BLaER1 treated with 17β-estradiol and CSF1 and Interleukin-3, amounts not matched to agents 10 nM and 100 nM (cell line): ENCODE results near the gene C5.

Experiments used
- H3K27ac ChIP-seq, 11 experiments: shearing (Covaris generic); formaldehyde crosslinking; 2 replicates each; pipeline ENCODE4 v1.8.1; 2022
- H3K27me3 ChIP-seq, 11 experiments: shearing (Covaris generic); formaldehyde crosslinking; 2 replicates each; pipeline ENCODE4 v1.8.1; 2022
- H3K36me3 ChIP-seq, 11 experiments: shearing (Covaris generic); formaldehyde crosslinking; 2 replicates each; pipeline ENCODE4 v1.8.1; 2022
- H3K4me1 ChIP-seq, 10 experiments: shearing (Covaris generic); formaldehyde crosslinking; 2 replicates each; pipeline ENCODE4 v1.8.1; 2022
- H3K4me2 ChIP-seq, 11 experiments: shearing (Covaris generic); formaldehyde crosslinking; 2 replicates each; pipeline ENCODE4 v1.8.1; 2022
- H3K4me3 ChIP-seq, 10 experiments: shearing (Covaris generic); formaldehyde crosslinking; 2 replicates each; pipeline ENCODE4 v1.8.1; 2022
- H3K9ac ChIP-seq, 11 experiments: shearing (Covaris generic); formaldehyde crosslinking; 2 replicates each; pipeline ENCODE4 v1.8.1; 2022
- H3K9me3 ChIP-seq, 11 experiments: shearing (Covaris generic); formaldehyde crosslinking; replicated peaks in 1 of 11; 2 replicates each; pipeline ENCODE4 v1.8.1; 2022
- H4K20me1 ChIP-seq, 11 experiments: shearing (Covaris generic); formaldehyde crosslinking; 2 replicates each; pipeline ENCODE4 v1.8.1; 2022
- Cebpa-rat ChIP-seq, 11 experiments: shearing (Covaris generic); IDR thresholded peaks; 2 replicates each; pipeline ENCODE4 v1.8.1; 2022

C5 gene

DNA sequence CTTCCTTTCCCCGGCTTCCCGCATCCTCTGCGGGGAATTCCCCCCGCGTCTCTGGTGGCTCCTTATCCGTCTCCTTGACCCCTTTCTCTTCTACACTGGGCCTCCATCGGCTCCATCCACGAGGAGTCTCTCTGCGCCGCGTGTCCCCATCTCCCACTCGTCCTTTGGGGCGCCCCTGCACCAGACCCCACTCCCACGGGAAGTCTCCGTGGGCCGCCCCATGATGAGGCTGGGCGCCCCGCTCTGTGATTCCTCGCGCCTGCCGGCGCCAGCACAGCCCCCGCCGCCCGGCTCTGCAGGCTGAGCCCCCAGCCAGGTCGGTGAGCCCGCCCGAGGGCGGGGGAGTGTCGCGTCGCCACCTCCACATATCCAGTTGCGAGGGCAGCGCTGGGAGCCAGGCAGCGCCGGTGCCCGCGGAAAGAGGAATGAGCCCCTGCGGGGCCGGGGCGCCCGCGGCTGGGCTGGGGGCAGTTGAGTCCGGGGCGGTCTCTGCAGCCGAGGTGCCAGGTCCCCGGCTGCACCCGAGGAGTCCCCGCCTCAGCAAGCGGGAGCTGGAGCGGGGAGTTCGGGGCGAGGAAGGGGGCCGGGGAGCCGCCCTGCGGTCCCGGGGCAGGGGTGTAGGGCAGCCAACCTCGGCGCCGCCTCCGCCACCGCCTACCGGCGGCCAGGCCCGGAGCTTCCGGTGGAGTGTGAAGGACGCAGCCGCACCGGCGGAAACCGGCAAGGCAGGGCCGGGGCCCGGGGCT is 121.4 kb downstream of the C5 start:
- H3K27me3 ChIP-seq: no peaks in the 10 kb centered on the region
- H3K4me1 ChIP-seq: peaks cover 84 to 93% (median 89%) of the 10 kb centered on the region in 10 experiments
- 0 out of 22 replicates have a peak, but pooled peaks cover 0 to 3% (median 0%) of the 10 kb centered on the region in 11 experiments for H3K9me3 ChIP-seq
- H4K20me1 ChIP-seq: no peaks in the 10 kb centered on the region
- H3K9ac ChIP-seq: peak overlapping the region; percentile 77 to 86 (median 84)
- no peak for TF ChIP-seq Cebpa-rat (IDR thresholded peaks at IDR 0.05)
- peak overlapping the region; percentile 74 to 94 (median 92) for H3K27ac ChIP-seq
- peak overlapping the region; percentile 62 to 78 (median 68) for H3K4me3 ChIP-seq
- H3K36me3 ChIP-seq: no peaks in the 10 kb centered on the region
- H3K4me2 ChIP-seq: peak overlapping the region; percentile 84 to 99 (median 96)

DNA sequence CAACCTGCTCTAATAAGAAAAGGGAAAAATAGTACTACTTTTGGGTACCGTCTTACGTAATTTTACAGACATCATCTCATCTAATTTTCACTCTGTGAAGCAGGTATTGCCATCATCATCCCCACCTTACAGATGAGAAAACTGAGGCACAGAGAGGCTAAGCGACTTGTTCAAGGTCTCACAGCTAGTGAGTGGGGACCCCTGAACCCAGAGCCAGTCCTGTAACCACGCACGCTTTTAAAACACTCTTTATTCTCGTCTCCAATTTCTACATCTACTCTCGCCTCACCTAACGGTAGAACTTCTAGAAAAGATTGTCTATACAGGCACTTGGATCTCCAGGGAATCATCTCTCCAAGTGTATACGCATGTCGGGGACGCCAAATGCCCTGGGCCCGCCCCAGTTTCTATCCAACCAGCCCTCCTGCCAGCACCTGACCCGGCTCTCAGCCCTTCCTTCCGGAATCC is 122.0 kb downstream of the C5 start:
- Histone ChIP-seq H4K20me1 (no peaks in the 10 kb centered on the region), H3K27ac (peak overlapping the region; percentile 74 to 94 (median 92); a peak in 21 of 22 replicates), H3K27me3 (no peaks in the 10 kb centered on the region), H3K36me3 (no peaks in the 10 kb centered on the region), H3K9me3 (0 out of 22 replicates have a peak, but pooled peaks cover 0 to 3% (median 0%) of the 10 kb centered on the region in 11 experiments), H3K9ac (peak overlapping the region; percentile 77 to 86 (median 84)), H3K4me2 (peak overlapping the region; percentile 84 to 99 (median 96)), H3K4me3 (peak overlapping the region; percentile 62 to 78 (median 68)), H3K4me1 (peaks cover 78 to 86% (median 83%) of the 10 kb centered on the region in 10 experiments)
- 0 out of 22 replicates have a peak, but pooled peaks of 1 of the 11 experiments have one; percentile 14 for TF ChIP-seq Cebpa-rat (IDR thresholded peaks at IDR 0.05)

- Histone ChIP-seq H3K4me2 (peak overlapping the region; percentile 84 to 99 (median 96)), H3K27ac (peak overlapping the region in 8 of 11 experiments; percentile 58 to 93 (median 88); a peak in 16 of 22 replicates)
These were observed 122.6 kb downstream of the C5 start for GRCh38 chr9:120927269-120928014.

GRCh38 chr9:120926397-120926928 is 123.6 kb downstream of the C5 start, which contains the start of gene TRAF1:
Gene TRAF1 (minus strand): TSS chr9:120926796. CDS start chr9:120926075, 721 bp downstream.
- Histone ChIP-seq H3K4me3 (peak within 1 kb of the TSS in 1 of 10 experiments; percentile 1; a peak in 1 of 20 replicates), H3K4me2 (peak within 1 kb of the TSS; percentile 84 to 99 (median 96)), H3K9ac (peak within 1 kb of the TSS in 10 of 11 experiments; percentile 34 to 86 (median 54); a peak in 16 of 22 replicates), H4K20me1 (no peaks in the 10 kb centered on the region), H3K27ac (peak within 1 kb of the TSS in 10 of 11 experiments; percentile 51 to 93 (median 75); a peak in 21 of 22 replicates), H3K27me3 (no peaks in the 10 kb centered on the region), H3K4me1 (peaks cover 64 to 71% (median 69%) of the 10 kb centered on the region in 10 experiments), H3K36me3 (no peaks in the 10 kb centered on the region), H3K9me3 (0 out of 22 replicates have a peak, but pooled peaks cover 0 to 3% (median 0%) of the 10 kb centered on the region in 11 experiments)
- peak in 6 of 11 experiments; percentile 24 to 88 (median 66); a peak in 10 of 22 replicates for TF ChIP-seq Cebpa-rat (IDR thresholded peaks at IDR 0.05)

More at GRCh38 chr9:120927269-120928014, 122.6 kb downstream of the C5 start:
- Histone ChIP-seq H3K4me1 (peaks cover 73 to 80% (median 77%) of the 10 kb centered on the region in 10 experiments), H3K9ac (peak overlapping the region in 5 of 11 experiments; percentile 23 to 86 (median 56); a peak in 5 of 22 replicates), H3K36me3 (no peaks in the 10 kb centered on the region), H3K27me3 (no peaks in the 10 kb centered on the region), H4K20me1 (no peaks in the 10 kb centered on the region), H3K4me3 (peak overlapping the region in 1 of 10 experiments; percentile 73; a peak in 2 of 20 replicates), H3K9me3 (0 out of 22 replicates have a peak, but pooled peaks cover 0 to 3% (median 0%) of the 10 kb centered on the region in 11 experiments)
- TF ChIP-seq Cebpa-rat (IDR thresholded peaks at IDR 0.05): no peak

DNA sequence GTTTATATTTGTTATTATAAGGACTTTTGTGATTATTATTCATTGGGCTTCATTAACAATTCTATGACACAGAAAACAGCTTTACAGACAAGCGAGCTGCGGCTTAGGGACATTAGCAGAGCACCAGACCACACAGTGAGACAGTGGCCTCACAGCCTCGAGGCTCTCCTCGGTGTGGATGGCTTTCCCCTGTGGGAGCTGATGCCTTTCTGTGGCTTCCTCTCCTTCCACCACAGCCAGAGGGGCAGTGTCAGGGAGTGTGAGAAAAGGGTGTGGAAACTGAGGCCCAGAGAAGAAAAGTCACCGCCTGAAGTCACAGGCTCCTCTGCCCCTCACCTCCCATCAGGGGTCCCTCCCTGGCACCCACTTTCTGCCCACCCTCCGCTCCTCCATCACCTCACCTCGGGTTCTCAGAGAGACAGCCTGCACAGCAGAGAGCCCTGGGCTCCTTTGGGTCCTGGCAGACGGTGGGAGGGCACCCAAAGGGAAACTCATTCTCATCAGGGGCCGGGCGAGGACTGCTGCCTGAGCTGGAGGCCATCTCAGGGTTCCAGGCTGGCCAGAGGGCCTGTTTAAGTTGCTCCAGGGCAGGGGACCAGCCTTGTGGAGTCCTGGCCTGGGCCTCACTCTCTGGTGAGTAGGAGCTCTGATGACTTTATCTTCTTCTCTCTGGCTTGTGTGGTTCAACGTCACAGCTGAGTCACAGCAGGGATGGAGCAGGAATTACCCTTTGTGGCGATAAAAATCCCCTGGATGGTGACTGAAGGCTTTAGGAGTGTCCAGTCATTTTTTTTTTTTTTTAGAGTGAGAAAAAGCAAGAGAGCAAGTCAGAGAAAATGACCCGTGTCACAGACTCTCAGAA is 124.3 kb downstream of the C5 start:
- no peak for TF ChIP-seq Cebpa-rat (IDR thresholded peaks at IDR 0.05)
- 0 out of 22 replicates have a peak, but pooled peaks cover 0 to 3% (median 0%) of the 10 kb centered on the region in 11 experiments for H3K9me3 ChIP-seq
- H3K9ac ChIP-seq: peak overlapping the region in 10 of 11 experiments; percentile 34 to 70 (median 54); a peak in 16 of 22 replicates
- H3K27me3 ChIP-seq: no peaks in the 10 kb centered on the region
- peak overlapping the region in 10 of 11 experiments; percentile 51 to 93 (median 75); a peak in 21 of 22 replicates for H3K27ac ChIP-seq
- H3K36me3 ChIP-seq: no peaks in the 10 kb centered on the region
- peak overlapping the region in 1 of 10 experiments; percentile 1; a peak in 1 of 20 replicates for H3K4me3 ChIP-seq
- H3K4me2 ChIP-seq: peak overlapping the region; percentile 45 to 99 (median 96)
- peaks cover 62 to 71% (median 66%) of the 10 kb centered on the region in 10 experiments for H3K4me1 ChIP-seq
- H4K20me1 ChIP-seq: no peaks in the 10 kb centered on the region

DNA sequence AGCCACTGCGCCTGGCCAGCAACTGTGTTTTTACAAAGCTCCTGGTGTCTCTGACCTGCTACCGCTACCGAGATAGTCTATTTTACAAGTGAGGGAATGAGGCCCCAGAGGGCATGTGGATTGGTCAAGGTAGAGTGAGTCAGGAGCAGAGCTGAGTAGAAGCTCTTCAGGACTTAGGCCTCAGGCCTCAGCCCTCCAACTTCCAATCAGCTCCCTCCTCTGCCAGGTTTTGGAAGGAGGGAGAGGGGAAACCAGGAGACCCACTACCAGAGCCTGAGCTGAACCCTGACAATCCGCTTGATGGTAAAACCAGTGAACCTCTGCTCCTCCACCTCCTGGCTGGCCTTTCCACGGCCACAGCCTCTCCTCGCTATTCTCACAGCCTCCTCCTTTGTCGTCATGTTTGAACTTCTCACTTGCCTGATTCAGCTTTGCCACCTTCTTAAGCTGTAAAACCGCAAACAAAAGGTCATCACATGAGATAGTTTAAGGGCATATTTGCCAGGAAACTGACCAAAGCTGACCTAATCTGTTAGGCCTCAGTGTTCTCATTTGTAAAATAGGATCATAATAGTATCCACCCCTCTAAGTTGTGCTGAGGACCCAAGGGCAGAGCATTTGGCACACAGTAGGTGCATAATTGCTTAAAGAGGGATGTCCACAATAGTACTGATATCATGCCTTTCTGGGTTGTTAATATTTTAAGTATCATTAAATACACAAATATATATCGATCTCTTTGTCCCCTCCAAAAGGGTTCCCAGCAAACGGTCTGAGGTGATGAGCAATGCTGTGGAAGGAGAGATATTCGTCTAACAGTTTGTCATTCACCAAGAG is 125.2 kb downstream of the C5 start:
- H3K4me2 ChIP-seq: peak overlapping the region; percentile 45 to 99 (median 96)
- no peak for TF ChIP-seq Cebpa-rat (IDR thresholded peaks at IDR 0.05)
- peaks cover 62 to 71% (median 66%) of the 10 kb centered on the region in 10 experiments for H3K4me1 ChIP-seq
- no peaks in the 10 kb centered on the region for H4K20me1 ChIP-seq
- H3K27me3 ChIP-seq: no peaks in the 10 kb centered on the region
- peak overlapping the region in 5 of 11 experiments; percentile 12 to 69 (median 54); a peak in 4 of 22 replicates for H3K9ac ChIP-seq
- no peaks in the 10 kb centered on the region for H3K36me3 ChIP-seq
- H3K9me3 ChIP-seq: no peaks in the 10 kb centered on the region
- peak overlapping the region in 8 of 11 experiments; percentile 52 to 93 (median 82); a peak in 11 of 22 replicates for H3K27ac ChIP-seq
- H3K4me3 ChIP-seq: no peak overlapping the region
